ENCODE results near the gene IRAK1. TPM values are rescaled to one million over a fixed set of nuclear protein-coding genes. Genes with fewer than 3 reads are reported as not detected.

IRAK1 gene
- polyA plus RNA-seq, 1 donor from 2014 or later, result 6.8 TPM

DNA sequence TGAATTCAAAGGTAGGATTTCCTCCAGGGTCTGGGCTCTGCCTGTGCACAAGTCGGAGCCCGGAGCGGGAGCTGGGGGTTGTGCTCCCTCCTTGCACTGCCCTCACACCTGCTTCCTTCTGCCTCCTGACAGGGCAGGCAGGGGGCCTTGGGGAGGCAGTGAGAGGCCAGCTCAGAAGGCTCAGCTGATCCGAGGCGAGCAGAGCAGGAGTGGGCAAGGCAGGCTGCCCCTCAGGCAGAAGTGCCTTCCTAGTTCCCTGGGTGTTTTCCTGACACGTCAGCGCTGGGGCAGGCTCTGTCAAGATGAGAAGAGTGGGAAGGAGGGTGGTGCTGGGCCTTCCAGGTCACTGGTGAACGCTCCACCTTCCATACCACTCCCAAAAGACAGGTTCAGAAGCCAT is 5.5 kb upstream of the IRAK1 start:
- Histone ChIP-seq H3K9me2 (ENCODE audit: insufficient read depth, low read length) (no peaks in the 10 kb centered on the region), H3K4me3 (ENCODE audit: low read length) (no peak overlapping the region), H4K20me1 (ENCODE audit: insufficient read depth) (no peaks in the 10 kb centered on the region), H3F3A (ENCODE audit: insufficient read depth, low read length, poor library complexity, severe bottlenecking) (no peaks in the 10 kb centered on the region), H3K27me3 (ENCODE audit: insufficient read depth, low read depth, low read length) (no peaks in the 10 kb centered on the region), H3K9me3 (ENCODE audit: low read length) (no peaks in the 10 kb centered on the region), H3K9ac (ENCODE audit: low read length) (no peak overlapping the region), H3K27ac (ENCODE audit: low read length) (no peak overlapping the region), H3K4me2 (ENCODE audit: low read length) (no peak overlapping the region), H3K79me2 (replicated peaks; ENCODE audit: insufficient read depth, low read length) (no peaks in the 10 kb centered on the region), H2AFZ (ENCODE audit: low read depth, low read length) (no peak overlapping the region), H3K36me3 (ENCODE audit: insufficient read depth, low read length) (no peaks in the 10 kb centered on the region)
- no peak for TF ChIP-seq EP300 (conservative IDR thresholded peaks at IDR 0.05; ENCODE audit: poor library complexity, severe bottlenecking)
- TF ChIP-seq, protein P1, sequence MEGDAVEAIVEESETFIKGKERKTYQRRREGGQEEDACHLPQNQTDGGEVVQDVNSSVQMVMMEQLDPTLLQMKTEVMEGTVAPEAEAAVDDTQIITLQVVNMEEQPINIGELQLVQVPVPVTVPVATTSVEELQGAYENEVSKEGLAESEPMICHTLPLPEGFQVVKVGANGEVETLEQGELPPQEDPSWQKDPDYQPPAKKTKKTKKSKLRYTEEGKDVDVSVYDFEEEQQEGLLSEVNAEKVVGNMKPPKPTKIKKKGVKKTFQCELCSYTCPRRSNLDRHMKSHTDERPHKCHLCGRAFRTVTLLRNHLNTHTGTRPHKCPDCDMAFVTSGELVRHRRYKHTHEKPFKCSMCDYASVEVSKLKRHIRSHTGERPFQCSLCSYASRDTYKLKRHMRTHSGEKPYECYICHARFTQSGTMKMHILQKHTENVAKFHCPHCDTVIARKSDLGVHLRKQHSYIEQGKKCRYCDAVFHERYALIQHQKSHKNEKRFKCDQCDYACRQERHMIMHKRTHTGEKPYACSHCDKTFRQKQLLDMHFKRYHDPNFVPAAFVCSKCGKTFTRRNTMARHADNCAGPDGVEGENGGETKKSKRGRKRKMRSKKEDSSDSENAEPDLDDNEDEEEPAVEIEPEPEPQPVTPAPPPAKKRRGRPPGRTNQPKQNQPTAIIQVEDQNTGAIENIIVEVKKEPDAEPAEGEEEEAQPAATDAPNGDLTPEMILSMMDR (IDR thresholded peaks at IDR 0.05; ENCODE audit: poor library complexity, severe bottlenecking), result no peak
- TF ChIP-seq TAF1 (IDR thresholded peaks at IDR 0.05; ENCODE audit: low read depth), result no peak
- no peak for TF ChIP-seq REST (IDR thresholded peaks at IDR 0.05; ENCODE audit: borderline replicate concordance)
- TF ChIP-seq SMC3 (conservative IDR thresholded peaks at IDR 0.05; ENCODE audit: poor library complexity), result no peak
- TF ChIP-seq MXI1 (conservative IDR thresholded peaks at IDR 0.05; ENCODE audit: poor library complexity, severe bottlenecking), result no peak
- TF ChIP-seq POLR2AphosphoS5 (IDR thresholded peaks at IDR 0.05), result no peak
- TF ChIP-seq RAD21 (conservative IDR thresholded peaks at IDR 0.05), result no peak
- no peak for TF ChIP-seq EZH2 (IDR thresholded peaks at IDR 0.05; ENCODE audit: borderline replicate concordance, insufficient read depth, low read length, poor library complexity, severe bottlenecking)

DNA sequence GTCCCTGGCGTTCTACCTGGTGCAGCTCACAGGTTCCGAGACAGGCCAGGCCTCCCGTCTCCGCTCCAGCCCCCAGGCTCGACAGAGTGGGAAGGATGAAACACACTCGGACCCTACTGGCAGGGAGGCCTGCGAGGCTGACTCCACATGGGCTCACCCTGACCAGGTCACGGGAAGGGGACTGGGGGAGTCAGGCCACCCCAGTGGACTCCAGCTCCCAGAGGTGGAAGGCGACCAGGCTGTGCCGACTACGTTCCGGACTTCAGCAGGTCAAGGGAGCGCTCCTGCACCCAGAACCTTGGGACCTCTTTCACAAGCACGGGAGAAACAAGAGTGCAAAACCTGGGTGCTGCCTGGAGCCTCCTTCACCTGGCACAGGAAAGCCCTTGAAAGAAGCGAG is 4.6 kb upstream of the IRAK1 start:
- Histone ChIP-seq H3K27ac (ENCODE audit: low read length) (no peak overlapping the region), H3K4me2 (ENCODE audit: low read length) (no peak overlapping the region), H3K27me3 (ENCODE audit: insufficient read depth, low read depth, low read length) (no peaks in the 10 kb centered on the region), H3F3A (ENCODE audit: insufficient read depth, low read length, poor library complexity, severe bottlenecking) (no peaks in the 10 kb centered on the region), H3K36me3 (ENCODE audit: insufficient read depth, low read length) (no peaks in the 10 kb centered on the region), H3K79me2 (replicated peaks; ENCODE audit: insufficient read depth, low read length) (no peaks in the 10 kb centered on the region), H3K4me3 (ENCODE audit: low read length) (no peak overlapping the region), H3K9ac (ENCODE audit: low read length) (no peak overlapping the region), H4K20me1 (ENCODE audit: insufficient read depth) (no peaks in the 10 kb centered on the region), H3K9me2 (ENCODE audit: insufficient read depth, low read length) (no peaks in the 10 kb centered on the region), H3K9me3 (ENCODE audit: low read length) (no peaks in the 10 kb centered on the region), H2AFZ (ENCODE audit: low read depth, low read length) (no peak overlapping the region)
- TF ChIP-seq MXI1 (conservative IDR thresholded peaks at IDR 0.05; ENCODE audit: poor library complexity, severe bottlenecking), result no peak
- TF ChIP-seq, protein P1 (IDR thresholded peaks at IDR 0.05; ENCODE audit: poor library complexity, severe bottlenecking), result no peak
- TF ChIP-seq REST (IDR thresholded peaks at IDR 0.05; ENCODE audit: borderline replicate concordance), result no peak
- no peak for TF ChIP-seq EZH2 (IDR thresholded peaks at IDR 0.05; ENCODE audit: borderline replicate concordance, insufficient read depth, low read length, poor library complexity, severe bottlenecking)
- no peak for TF ChIP-seq TAF1 (IDR thresholded peaks at IDR 0.05; ENCODE audit: low read depth)
- no peak for TF ChIP-seq SMC3 (conservative IDR thresholded peaks at IDR 0.05; ENCODE audit: poor library complexity)
- no peak for TF ChIP-seq POLR2AphosphoS5 (IDR thresholded peaks at IDR 0.05)
- no peak for TF ChIP-seq RAD21 (conservative IDR thresholded peaks at IDR 0.05)
- no peak for TF ChIP-seq EP300 (conservative IDR thresholded peaks at IDR 0.05; ENCODE audit: poor library complexity, severe bottlenecking)
